Activated CD8-positive, alpha-beta T cell treated with anti-CD3 and anti-CD28 coated beads for 36 hours (primary cell): ENCODE measurements around the gene SLC27A1. TPM values are rescaled to one million over a fixed set of nuclear protein-coding genes. Genes with fewer than 3 reads are reported as not detected.

Experiments
- ATAC-seq: fragments of 200-7000 bp; cut with Tn5 transposase; one replicate; pipeline ENCODE4 v1.10.0; 2021; ENCODE audit warnings: mild to moderate bottlenecking, moderate library complexity
- CTCF ChIA-PET: fragments of 350-600 bp; sonication (Branson Sonifier 250); formaldehyde crosslinking; loops from one replicate; lab custom pipeline; 2021; ENCODE audit warnings: antibody characterized with exemption; lab: Charles Lee
- POLR2A ChIA-PET: fragments of 350-600 bp; sonication (Branson Sonifier 250); formaldehyde crosslinking; loops from one replicate; lab custom pipeline; 2021; ENCODE audit warnings: antibody characterized with exemption; lab: Charles Lee
- DNase-seq: peaks from one replicate; pipeline ENCODE4 v3.0.0-alpha.2; 2020
- H3K27ac Mint-ChIP-seq: one replicate; pipeline ENCODE4 v1.8.0; 2021; ENCODE audit warnings: mild to moderate bottlenecking, mixed read lengths
- H3K27me3 Mint-ChIP-seq: one replicate; pipeline ENCODE4 v1.8.0; 2021; ENCODE audit warnings: mixed read lengths
- H3K36me3 Mint-ChIP-seq: one replicate; pipeline ENCODE4 v1.8.0; 2021; ENCODE audit warnings: low read depth, mixed read lengths
- H3K4me1 Mint-ChIP-seq: one replicate; pipeline ENCODE4 v1.8.0; 2021; ENCODE audit warnings: low read depth, mixed read lengths
- H3K4me3 Mint-ChIP-seq: one replicate; pipeline ENCODE4 v1.8.0; 2021; ENCODE audit warnings: mild to moderate bottlenecking, moderate library complexity, mixed read lengths
- H3K9me3 Mint-ChIP-seq: one replicate; pipeline ENCODE4 v1.8.0; 2021; ENCODE audit warnings: mixed read lengths
- CTCF ChIP-seq: fragments of 200-600 bp; IDR thresholded peaks from one replicate; pipeline ENCODE4 v1.8.0; 2022; ENCODE audit warnings: antibody characterized with exemption, mild to moderate bottlenecking
- intact Hi-C: fragments of 100-400 bp; cut with micrococcal nuclease; formaldehyde crosslinking; loops from one replicate; pipeline ENCODE4 v1.10.0; 2022
- total RNA-seq, 2 experiments: library from RNA; stranded (reverse); gene quantifications; one replicate each; pipeline ENCODE4 v1.2.3, GENCODE V29; 2021

SLC27A1 gene
- total RNA-seq, 2 experiments from 2014 or later = 3.5 to 3.6 TPM

- POLR2A ChIA-PET = interaction anchor here (0.6 to 0.7 kb wide), 2 partner anchors 155 to 376 kb away, joined by 3 read pairs; no protein-coding TSS in a partner anchor
- ATAC-seq (no peak), DNase-seq (no peak)
- Mint-ChIP-seq H3K4me1 (peaks cover 2% of the 10 kb centered on the region), H3K36me3 (no peaks in the 10 kb centered on the region), H3K27ac (no peak overlapping the region), H3K4me3 (no peak overlapping the region), H3K9me3 (no peaks in the 10 kb centered on the region), H3K27me3 (no peaks in the 10 kb centered on the region)
- TF ChIP-seq CTCF = no peak
- CTCF ChIA-PET = interaction anchor here (0.9 to 3.3 kb wide), 4 partner anchors 11 to 144 kb away, joined by 3 to 23 read pairs (median 6); partner anchors contain the start of gene TMEM221
- intact Hi-C loops = no loop called here
Observed at GRCh38 chr19:17429641-17430113, 40.6 kb upstream of the SLC27A1 start.

DNA sequence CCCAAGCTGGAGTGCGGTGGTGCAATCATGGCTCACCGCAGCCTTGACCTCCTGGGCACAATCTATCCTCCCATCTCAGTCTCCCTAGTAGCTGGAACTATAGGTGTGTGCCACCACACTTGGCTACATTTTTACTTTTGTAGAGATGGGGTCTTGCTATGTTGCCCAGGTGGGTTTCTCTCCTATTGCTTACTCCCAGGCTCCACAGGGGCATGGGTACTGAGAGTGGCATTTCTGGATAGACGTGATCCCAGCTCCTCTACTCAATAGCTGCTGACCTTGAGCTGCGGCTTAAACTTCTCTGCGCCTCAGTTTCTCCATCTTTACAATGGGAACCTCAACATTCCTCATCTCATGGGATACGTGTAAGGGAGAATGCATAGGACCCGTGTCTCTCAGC is 38.9 kb upstream of the SLC27A1 start:
- ChIA-PET CTCF (interaction anchor here (0.8 to 1.7 kb wide), 4 partner anchors 10 to 84 kb away, joined by 3 read pairs; partner anchors contain the start of gene MVB12A), POLR2A (interaction anchor here (0.9 to 1.3 kb wide), 2 partner anchors 11 to 35 kb away, joined by 3 read pairs; no protein-coding TSS in a partner anchor)
- TF ChIP-seq CTCF = no peak
- H3K36me3 Mint-ChIP-seq = no peaks in the 10 kb centered on the region
- no peaks in the 10 kb centered on the region for H3K9me3 Mint-ChIP-seq
- intact Hi-C loops = no loop called here
- H3K4me1 Mint-ChIP-seq = no peaks in the 10 kb centered on the region
- H3K27ac Mint-ChIP-seq = no peak overlapping the region
- DNase-seq (no peak), ATAC-seq (no peak)
- no peak overlapping the region for H3K4me3 Mint-ChIP-seq
- H3K27me3 Mint-ChIP-seq = no peaks in the 10 kb centered on the region

- DNase-seq (no peak), ATAC-seq (no peak)
- CTCF ChIA-PET = interaction anchor here (1.6 to 1.8 kb wide), 2 partner anchors 13 to 61 kb away, joined by 3 to 6 read pairs; no protein-coding TSS in a partner anchor
- H3K4me3 Mint-ChIP-seq = no peak overlapping the region
- no peaks in the 10 kb centered on the region for H3K27me3 Mint-ChIP-seq
- intact Hi-C loops = no loop called here
- no peaks in the 10 kb centered on the region for H3K4me1 Mint-ChIP-seq
- POLR2A ChIA-PET = no interaction called here
- no peak for TF ChIP-seq CTCF
- H3K27ac Mint-ChIP-seq = no peak overlapping the region
- no peaks in the 10 kb centered on the region for H3K9me3 Mint-ChIP-seq
- no peaks in the 10 kb centered on the region for H3K36me3 Mint-ChIP-seq
Observed at GRCh38 chr19:17435218-17435617, 35.1 kb upstream of the SLC27A1 start.

DNA sequence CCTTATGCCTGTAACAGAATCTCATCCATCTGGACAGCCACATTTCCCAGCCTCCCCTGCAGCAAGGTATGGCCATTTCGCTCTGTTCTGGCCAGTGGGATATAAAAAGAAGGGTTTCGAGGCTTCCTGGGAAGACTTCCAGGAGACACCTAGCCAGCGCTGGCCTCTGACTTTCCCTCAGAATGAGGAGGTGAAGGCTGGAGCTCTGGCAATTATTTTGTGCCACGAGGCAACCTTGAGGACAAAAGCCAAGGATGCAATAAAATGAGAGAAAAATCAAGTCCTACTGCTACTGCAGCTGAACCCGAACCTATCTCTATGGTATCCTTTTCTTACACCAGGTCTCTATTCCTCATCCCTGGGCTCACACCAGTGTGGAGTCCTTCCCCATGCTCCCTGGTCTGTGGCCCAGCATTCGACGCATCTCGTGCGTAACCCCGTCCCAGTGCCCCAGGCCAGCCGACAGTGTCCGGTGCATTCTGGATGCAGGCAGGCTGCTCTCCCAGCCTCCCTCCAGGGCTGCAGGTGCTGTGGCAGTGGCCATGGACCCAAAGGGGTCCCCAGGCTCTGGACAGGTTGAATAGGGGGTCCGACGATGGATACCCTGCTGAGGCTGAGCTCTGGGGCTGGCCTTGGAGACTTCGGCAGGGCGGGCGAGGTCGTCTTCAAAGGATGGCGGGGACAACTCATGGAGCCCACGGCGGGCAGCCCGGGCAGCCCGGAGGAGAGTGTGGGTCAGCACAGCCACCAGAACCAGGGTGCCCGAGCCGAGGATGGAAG is 34.0 kb upstream of the SLC27A1 start:
- no peaks in the 10 kb centered on the region for H3K36me3 Mint-ChIP-seq
- intact Hi-C loops = no loop called here
- no peaks in the 10 kb centered on the region for H3K4me1 Mint-ChIP-seq
- TF ChIP-seq CTCF = no peak
- H3K4me3 Mint-ChIP-seq = no peak overlapping the region
- H3K27me3 Mint-ChIP-seq = no peaks in the 10 kb centered on the region
- no peaks in the 10 kb centered on the region for H3K9me3 Mint-ChIP-seq
- ATAC-seq (no peak), DNase-seq (no peak)
- no peak overlapping the region for H3K27ac Mint-ChIP-seq
- CTCF ChIA-PET = interaction anchor here (1.5 kb wide), 1 partner anchor 61 kb away, joined by 3 read pairs; no protein-coding TSS in a partner anchor
- POLR2A ChIA-PET = interaction anchor here (0.6 to 1.2 kb wide), 2 partner anchors 18 to 30 kb away, joined by 3 read pairs; no protein-coding TSS in a partner anchor

- intact Hi-C loops = no loop called here
- H3K4me3 Mint-ChIP-seq = no peak overlapping the region
- H3K27me3 Mint-ChIP-seq = no peaks in the 10 kb centered on the region
- ChIA-PET POLR2A (interaction anchor here (0.6 to 1.2 kb wide), 2 partner anchors 17 to 31 kb away, joined by 3 read pairs; no protein-coding TSS in a partner anchor), CTCF (interaction anchor here (1.1 to 1.5 kb wide), 2 partner anchors 59 to 60 kb away, joined by 3 read pairs; no protein-coding TSS in a partner anchor)
- TF ChIP-seq CTCF = no peak
- no peaks in the 10 kb centered on the region for H3K4me1 Mint-ChIP-seq
- no peaks in the 10 kb centered on the region for H3K36me3 Mint-ChIP-seq
- H3K27ac Mint-ChIP-seq = no peak overlapping the region
- ATAC-seq (no peak), DNase-seq (no peak)
- H3K9me3 Mint-ChIP-seq = peaks cover 3% of the 10 kb centered on the region
Observed at GRCh38 chr19:17436874-17437267, 33.5 kb upstream of the SLC27A1 start.
